IMR-90 (cell line): ENCODE data around the gene SOWAHC. TPM values are rescaled to one million over a fixed set of nuclear protein-coding genes. Genes with fewer than 3 reads are reported as not detected.

Source experiments
- SMC3 ChIP-seq: fragments of 150-350 bp; IDR thresholded peaks from 2 replicates; pipeline ENCODE4 v1.6.1; 2016; ENCODE audit warnings: low read depth, mild to moderate bottlenecking, antibody characterized with exemption, low read length, moderate library complexity
- polyA plus RNA-seq, 3 experiments: library from polyadenylated mRNA; depleted of rRNA; stranded (reverse); fragments of >200 nt; gene quantifications; 2 replicates each; pipeline ENCODE4 v1.2.3, GENCODE V29; 2012; ENCODE audit warnings: low replicate concordance in 1 of 3
- total RNA-seq: library from RNA; depleted of rRNA; stranded (reverse); fragments of >200 nt; gene quantifications from 2 replicates; pipeline ENCODE4 v1.2.3, GENCODE V29; 2012

The SOWAHC gene
- total and polyA plus RNA-seq, 2 of the 4 experiments (the other 2 are of a cell fraction) = 3.2 to 4.8 TPM

DNA sequence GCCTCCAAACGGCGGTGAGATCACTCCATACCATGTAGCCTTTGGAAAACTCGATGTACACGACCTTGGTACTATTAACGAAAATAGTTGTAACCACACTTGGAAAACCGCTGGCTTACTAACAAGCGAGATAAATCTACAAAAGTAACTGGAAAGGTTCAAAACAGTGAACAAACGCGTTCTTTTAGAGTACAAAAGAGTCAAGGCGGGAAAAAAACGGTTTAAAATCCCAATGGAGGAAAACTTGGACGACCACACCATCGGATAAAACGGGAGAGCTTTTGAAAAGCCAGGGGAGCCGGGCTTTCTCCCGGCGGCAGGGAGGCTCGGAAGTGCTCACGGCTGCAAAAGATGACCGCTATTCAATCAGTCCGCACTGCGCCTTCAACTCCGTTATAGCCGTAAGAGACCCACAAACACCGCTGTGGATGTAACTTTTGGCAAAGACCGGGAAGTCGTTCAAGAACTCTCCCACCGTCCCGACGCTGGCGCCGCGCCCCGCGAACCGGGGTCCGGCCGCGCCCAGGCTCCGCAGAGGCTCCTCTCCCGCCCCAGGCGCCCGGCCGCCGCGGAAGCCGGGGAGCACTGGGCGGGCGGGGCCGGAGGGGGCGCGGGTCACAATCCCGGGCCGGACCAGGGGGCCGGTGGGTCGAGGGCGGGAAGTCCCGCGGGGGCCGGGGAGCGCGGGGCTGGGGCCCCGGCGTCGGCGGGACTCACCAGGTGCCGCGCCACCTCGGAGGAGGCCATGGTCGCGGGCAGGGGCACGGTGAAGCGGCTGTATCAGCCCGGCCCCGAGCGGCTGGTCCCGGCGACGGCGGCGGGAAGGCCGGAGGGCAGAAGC is 863 bp upstream of the SOWAHC start (continued):
- TF ChIP-seq SMC3 = no peak
